ENCODE data around the gene TRABD.

- TF ChIP-seq EP300 (IDR thresholded peaks at IDR 0.05) = no peak
- peak in 2 of 3 experiments; percentile 11 to 49 for TF ChIP-seq CTCF (IDR thresholded peaks at IDR 0.05)
- peak; percentile 12 to 52 for TF ChIP-seq POLR2AphosphoS5 (IDR thresholded peaks at IDR 0.05)
- TF ChIP-seq POLR2A (IDR thresholded peaks at IDR 0.05; ENCODE audit: low read depth) = no peak
These were observed 20.9 kb downstream of the TRABD start for GRCh38 chr22:50206599-50206998.

Data from esophagus muscularis mucosa (tissue), 4 donors.